Endometrial microvascular endothelial cells (primary cell): Measurements from ENCODE around the gene EMX1. TPM values are rescaled to one million over a fixed set of nuclear protein-coding genes. Genes with fewer than 3 reads are reported as not detected.

Experiments used
- in situ Hi-C: cut with HindIII; loops from 2 replicates; pipeline ENCODE4 v1.10.0; 2017; ENCODE audit warnings: low sequenced_read_pairs, low pct_unique_long_range_greater_than_20kb; ENCODE audit errors: inconsistent ontology term
- total RNA-seq: library from RNA; depleted of rRNA; stranded (reverse); fragments of >200 nt; gene quantifications from one replicate; pipeline ENCODE4 v1.2.3, GENCODE V29; 2015; ENCODE audit errors: inconsistent ontology term

The EMX1 gene
- not detected for total RNA-seq

DNA sequence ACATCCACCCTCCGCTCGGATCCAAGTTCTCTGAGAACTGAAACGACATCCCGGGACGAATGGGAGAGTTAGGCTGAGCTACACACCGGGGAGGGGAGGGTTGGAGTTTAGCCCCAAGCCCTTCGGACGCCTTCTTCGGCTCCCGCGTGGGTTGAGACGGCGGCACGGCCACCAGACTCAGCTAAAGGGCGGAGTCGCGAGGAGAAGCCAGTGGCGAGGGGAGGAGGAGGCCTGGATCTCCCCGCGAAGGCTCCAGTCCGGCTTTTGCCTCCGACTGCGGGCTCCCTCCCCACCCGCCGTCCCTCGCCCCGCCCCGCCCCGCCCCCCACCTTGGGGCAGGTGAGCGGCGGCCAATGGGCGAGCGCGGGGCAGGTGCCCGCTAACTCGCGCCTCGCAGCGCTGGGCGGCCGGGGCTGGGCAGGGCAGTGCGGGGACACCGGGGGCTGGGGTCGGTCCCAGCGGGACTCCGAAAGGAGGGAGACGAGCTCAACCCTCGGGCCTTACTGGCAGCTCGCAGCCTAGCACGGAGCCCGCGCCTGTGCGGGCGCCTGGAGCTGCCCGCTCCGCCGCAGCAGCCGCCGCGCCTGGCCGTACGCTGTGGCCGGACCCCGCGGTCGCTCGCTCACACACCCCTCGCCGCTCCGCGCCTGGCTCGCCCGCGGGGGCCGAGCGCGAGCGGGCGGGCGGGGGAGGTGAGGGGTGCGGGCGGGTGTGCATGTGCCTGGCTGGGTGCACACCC is at the start of gene EMX1:
Gene EMX1 (plus strand): TSS at position 382 of the 739 bp plus-strand sequence. CDS start 334 bp downstream, at position 716.
- in situ Hi-C loops = no loop called here

DNA sequence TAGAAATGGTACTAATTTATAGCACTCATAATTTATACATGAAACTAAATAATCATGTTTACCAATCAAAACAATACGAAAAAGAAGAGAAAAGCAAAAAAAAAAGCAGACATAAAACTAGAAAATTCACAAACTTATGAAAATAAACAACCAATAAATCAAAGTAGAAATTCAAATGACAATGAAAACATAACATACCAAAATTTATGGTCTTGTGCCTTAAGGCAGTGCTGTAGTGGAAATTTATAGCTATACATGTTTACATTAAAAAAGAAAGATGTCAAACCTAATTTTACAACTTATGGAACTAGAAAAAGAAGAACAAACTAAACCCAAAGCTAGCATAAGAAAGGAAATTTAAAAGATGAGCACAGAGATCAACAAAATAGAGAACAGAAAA is 46.3 kb upstream of the EMX1 start:
- in situ Hi-C loops = no loop called here

DNA sequence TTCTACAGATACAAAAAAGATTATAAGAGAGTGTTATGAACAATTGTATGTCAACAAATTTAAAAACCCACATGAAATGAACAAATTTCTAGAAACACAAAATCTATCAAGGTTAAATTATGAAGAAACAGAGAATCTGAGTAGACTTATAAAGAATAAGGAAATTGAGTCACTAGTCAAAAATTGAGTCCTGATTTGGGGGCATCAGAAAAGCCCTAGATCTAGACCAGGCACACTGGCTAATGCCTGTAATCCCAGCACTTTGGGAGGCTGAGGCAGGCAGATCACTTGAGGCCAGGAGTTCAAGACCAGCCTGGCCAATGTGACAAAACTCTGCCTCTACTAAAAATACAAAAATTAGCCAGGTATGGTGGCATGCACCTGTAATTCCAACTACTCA is 45.4 kb upstream of the EMX1 start:
- in situ Hi-C loops = no loop called here

DNA sequence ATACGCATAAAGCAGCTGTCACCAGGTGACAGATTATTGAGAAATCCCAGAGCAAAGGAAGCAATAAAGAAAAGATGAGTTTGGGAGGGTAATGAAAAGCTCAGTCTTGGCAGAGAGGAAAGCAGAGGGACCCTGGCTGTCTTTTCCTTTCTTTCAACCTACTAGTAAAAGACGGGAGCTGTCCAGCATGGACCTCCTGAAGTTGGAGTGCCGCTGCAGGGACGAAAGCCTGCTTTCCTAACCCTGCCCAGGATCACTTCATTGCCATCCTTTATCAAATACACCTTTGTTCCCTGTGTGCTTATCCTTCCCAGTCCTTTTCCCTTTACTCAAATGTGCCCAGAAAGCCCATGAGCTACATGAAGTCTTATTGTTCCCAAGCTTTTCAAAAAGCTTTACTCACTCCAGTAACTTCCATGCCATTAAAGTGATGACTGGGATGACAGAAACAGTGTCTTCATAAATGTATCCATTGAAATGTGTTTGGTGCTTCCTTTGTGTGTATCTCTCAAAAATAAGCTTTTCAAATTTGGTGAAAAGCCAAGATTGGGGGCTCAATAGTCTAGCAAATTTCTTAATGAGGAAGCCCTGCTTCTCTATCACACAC is 33.9 kb upstream of the EMX1 start:
- in situ Hi-C loops = loop anchor here (25.0 kb wide), 1 partner anchor 304 kb away; no protein-coding TSS in a partner anchor

DNA sequence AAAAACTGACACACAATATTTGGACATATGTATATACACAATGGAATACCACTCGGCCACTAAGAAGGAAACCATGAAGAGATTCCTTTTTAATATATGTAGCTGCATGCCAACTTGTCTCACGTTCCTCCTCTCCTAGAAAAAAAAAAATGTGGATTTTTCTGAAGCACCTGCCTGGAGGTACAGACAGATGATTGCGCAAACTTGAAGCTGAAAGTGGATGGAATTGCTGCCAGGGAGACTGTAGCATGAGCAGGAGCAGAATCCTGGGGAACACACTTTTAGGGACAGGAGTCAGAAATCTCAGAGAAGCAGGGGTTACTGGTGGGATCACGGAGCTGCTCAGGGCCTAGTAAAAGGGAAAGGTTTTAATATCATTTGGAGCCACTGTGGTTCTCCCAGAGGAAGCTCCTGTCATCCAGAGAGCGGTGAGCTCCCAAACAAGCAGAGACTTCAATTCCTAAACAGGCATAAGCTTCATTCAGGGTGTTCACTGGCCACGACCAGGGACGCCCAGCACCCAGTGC is 30.8 kb upstream of the EMX1 start:
- in situ Hi-C loops = loop anchor here (25.0 kb wide), 1 partner anchor 301 kb away; no protein-coding TSS in a partner anchor

DNA sequence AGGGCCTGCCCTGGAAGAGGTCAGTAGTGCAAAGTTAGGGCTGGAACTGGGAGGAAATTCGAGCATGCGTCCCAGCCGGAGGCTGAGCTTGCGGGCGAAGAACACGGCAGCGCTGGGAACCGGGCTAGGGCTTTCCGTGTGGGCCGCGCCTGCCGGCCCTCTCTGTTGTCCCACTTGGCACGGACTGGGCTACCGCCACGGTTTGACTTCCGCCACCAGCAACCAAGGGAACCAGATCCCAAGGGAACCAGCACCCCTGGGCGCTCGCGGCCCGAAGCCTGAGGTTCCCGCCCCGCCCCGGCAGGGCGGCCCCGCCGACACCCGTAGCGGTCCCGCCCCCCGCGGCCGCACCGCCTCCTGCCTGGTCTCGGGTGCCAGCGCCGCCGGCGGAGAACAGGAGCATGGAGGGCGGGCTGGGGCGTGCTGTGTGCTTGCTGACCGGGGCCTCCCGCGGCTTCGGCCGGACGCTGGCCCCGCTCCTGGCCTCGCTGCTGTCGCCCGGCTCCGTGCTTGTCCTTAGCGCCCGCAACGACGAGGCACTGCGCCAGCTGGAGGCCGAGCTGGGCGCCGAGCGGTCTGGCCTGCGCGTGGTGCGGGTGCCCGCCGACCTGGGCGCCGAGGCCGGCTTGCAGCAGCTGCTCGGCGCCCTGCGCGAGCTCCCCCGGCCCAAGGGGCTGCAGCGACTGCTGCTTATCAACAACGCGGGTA is 30.1 kb upstream of the EMX1 start, which contains the start of gene SPR:
Gene SPR (plus strand): TSS at position 377 of the 708 bp plus-strand sequence. CDS start 25 bp downstream, at position 402.
- in situ Hi-C loops = loop anchor here (25.0 kb wide), 1 partner anchor 300 kb away; no protein-coding TSS in a partner anchor

DNA sequence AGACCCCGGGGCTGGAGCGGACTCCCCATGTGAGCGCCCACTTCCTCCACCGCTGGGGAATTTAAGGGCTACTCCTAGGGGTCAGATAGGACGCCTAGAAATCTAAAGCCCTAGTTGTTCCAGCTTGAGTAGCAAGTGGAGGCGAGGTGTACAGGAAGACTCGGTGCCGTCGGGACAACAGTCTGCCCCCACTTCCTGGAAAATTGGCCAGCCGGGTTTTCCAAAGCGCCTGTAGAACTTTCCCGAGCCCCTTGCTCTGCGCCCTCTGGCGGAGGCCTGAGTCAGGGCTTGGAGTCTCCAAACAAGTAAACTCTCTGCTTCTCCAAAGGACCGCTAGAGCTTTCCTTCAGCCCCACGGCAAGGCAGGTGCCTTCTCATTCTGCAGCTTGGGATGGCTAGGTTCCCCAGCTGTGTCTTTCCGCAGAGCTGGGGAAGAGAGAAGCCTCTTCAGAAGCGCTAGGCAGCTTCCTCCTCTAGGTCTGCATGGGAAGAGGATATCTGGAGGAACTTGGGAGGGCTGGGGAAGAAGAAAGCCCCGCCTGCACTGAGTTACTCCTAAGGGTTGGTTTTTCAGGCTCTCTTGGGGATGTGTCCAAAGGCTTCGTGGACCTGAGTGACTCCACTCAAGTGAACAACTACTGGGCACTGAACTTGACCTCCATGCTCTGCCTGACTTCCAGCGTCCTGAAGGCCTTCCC is 29.4 kb upstream of the EMX1 start:
- in situ Hi-C loops = loop anchor here (25.0 kb wide), 1 partner anchor 299 kb away; no protein-coding TSS in a partner anchor

DNA sequence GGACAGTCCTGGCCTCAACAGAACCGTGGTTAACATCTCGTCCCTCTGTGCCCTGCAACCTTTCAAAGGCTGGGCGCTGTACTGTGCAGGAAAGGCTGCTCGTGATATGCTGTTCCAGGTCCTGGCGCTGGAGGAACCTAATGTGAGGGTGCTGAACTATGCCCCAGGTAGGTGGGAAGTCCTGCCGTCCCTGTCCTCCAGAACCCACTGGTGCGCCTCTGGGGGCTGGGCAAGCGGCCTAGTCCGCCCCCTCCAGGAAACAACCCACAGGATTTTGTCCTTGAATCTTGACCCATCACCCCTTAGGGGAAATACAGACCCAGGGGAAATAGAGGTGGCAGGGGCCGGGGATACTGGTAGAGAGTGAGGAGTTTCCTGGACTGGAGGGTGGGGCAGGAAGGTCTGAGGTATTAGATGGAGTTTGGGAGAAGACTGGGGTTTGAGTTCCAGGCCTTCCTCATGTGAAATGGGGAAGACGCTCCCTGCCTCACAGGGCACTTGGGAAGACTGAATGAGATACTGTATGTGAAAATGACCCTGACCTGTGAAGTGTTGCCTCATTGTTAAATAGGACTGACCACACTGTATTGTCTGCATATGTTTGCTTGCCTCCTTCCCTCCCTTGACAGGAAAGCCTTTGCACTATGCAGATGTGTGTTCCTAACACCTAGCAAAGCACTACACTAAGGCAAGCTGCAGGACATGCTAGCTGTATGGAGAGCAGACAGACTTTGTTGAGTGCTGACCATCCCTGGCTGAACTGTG is 28.7 kb upstream of the EMX1 start:
- in situ Hi-C loops = loop anchor here (25.0 kb wide), 1 partner anchor 299 kb away; no protein-coding TSS in a partner anchor

DNA sequence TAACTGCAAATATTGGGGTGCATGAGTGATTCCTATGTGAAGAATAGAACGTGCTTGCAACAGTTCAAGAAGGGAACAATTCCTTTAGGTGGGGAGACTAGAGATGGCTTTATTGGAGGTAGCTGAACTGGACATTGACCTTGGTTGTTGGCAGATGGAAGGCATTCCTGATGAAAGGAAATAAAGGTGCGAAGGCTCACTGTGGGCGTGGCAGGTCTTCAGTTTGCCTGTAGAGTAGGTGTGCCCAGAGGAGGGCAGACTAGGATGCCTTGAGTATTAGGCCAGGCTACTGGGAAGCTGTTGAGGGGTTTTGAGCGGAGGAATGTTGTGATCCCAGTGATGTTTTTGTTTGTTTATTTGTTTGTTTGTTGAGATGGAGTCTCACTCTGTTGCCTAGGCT is 27.3 kb upstream of the EMX1 start:
- in situ Hi-C loops = loop anchor here (25.0 kb wide), 1 partner anchor 297 kb away; no protein-coding TSS in a partner anchor

DNA sequence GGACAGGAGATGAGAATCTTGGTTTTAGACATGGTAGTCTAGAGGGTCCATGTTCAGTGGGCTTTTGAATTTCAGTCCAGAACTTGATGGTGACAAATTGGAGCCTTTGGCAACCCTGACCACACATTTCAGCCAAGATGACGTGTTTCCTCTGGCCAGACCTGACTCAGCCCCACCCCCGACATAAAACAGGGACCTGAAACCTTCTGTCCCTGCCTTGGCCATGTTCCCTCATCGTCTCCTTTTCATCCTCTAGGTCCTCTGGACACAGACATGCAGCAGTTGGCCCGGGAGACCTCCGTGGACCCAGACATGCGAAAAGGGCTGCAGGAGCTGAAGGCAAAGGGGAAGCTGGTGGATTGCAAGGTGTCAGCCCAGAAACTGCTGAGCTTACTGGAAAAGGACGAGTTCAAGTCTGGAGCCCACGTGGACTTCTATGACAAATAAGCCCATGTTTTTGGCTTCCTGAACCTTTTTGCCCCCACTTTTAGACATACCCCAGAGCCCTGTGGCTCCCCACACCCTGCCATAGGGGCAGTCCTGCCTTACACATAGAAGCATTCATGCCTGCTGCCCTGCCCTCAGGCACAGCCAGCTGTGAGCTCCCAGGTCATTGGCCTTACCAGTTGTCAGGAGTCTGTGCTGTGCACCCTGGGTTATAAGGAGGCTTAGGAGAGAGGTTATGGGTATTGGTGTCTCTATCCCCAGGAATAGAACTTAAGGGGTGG is 26.1 kb upstream of the EMX1 start:
- in situ Hi-C loops = loop anchor here (25.0 kb wide), 1 partner anchor 296 kb away; no protein-coding TSS in a partner anchor

DNA sequence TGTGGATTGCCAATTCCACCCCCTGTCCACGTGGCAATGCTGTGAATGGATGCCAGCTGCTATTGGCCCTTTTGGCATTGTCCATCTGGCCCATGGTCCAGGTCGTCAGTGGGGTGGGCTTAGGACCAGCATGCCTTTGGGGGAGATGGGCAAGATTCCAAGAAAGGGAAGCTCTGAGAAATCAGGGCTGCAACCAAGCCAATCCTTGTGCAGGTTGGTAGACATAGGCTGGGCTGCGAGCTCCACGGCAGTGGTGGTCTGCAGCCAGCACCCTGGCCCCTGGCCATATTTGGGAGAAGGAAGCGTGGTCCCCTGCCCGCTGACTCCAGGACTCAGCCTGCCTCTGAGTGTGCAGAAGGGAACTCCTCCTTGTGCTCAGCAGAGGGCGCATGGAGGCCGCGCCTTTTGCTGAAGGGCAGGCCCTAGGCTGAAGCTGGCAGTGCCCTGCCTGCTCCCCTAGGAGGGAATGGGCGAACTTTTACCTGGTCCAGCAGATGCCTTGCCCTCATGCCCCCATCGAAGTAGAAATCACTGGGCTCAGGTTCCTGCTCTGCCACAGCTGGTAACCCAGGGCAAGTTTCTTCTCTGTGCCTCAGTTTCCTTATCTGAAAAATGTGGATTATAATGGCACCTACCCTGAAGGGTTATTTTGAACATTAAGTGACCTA is 24.7 kb upstream of the EMX1 start:
- in situ Hi-C loops = loop anchor here (25.0 kb wide), 1 partner anchor 295 kb away; no protein-coding TSS in a partner anchor

DNA sequence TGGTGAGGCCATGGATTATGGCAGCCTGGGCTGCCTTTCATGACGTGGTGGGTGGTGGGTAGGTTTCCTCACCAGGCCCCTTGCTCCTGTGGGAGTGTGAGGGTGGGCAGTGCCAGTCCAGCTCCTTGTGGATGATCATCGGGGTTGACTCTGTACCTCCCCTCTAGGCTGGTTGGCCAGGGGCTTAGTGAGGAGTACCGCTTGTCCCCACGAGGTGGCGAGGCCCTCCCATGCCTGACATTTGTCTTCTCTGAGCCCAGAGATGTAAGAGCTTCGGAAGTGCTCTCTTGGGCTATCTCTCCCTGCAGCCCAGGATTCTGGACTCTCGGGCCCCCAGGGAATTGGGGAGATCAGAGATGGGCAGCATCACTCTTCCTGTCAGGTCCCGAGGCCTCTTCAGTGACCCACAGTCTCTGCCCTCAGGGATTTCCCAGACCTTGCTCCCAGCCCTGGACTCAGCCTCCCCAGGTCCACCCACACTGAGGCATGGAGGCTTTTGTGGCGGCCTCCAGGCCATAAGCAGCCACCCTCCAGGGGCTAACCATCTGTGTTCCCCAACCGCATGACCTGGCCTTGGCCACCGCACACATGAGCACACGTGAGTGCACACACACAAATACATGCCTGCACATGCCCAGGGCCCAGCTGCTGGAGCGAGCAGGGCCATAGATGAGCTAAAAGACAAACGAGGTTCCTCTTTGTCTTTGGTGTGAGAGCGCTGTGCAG is 23.6 kb upstream of the EMX1 start:
- in situ Hi-C loops = loop anchor here (25.0 kb wide), 1 partner anchor 294 kb away; no protein-coding TSS in a partner anchor

DNA sequence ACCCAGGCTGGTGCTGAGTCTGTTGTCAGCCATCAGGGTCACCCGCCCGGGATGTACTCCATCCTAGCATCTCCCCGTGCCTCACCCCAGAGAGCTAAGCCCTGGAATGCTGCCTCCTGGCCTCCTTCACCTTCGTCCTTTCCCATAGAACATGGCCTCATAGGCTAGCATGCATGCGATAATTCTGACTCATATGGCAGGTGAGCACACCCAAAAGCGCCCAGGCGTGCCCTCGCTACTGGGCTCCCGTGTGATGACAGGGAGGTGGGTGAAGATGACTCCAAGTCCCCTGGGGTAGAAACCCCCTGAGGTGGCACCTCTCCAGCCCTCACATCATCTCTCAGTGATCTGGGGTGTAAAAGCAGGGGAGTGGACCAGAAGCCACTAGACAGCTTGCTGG is 22.8 kb upstream of the EMX1 start:
- in situ Hi-C loops = loop anchor here (25.0 kb wide), 1 partner anchor 293 kb away; no protein-coding TSS in a partner anchor

DNA sequence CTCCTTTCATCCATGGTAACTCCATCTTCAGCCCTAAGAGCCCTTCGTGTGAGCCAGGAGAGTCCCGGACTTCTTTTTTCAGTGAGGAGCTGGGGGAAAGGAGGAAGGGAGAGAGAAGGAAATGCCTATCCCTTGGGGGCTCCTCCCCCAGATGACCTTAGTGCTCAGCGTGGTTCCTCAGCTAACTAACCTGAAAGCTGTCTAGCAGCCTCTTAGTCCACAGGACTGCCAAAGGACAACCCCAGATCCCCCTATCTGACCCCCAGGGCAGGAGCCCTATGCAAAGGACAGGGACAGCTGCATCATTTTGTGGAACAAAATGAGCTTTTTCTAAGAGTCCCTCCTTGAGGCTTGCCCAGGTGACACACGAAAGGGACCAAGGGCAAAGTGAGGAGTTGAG is 22.2 kb upstream of the EMX1 start:
- in situ Hi-C loops = loop anchor here (25.0 kb wide), 1 partner anchor 292 kb away; no protein-coding TSS in a partner anchor

DNA sequence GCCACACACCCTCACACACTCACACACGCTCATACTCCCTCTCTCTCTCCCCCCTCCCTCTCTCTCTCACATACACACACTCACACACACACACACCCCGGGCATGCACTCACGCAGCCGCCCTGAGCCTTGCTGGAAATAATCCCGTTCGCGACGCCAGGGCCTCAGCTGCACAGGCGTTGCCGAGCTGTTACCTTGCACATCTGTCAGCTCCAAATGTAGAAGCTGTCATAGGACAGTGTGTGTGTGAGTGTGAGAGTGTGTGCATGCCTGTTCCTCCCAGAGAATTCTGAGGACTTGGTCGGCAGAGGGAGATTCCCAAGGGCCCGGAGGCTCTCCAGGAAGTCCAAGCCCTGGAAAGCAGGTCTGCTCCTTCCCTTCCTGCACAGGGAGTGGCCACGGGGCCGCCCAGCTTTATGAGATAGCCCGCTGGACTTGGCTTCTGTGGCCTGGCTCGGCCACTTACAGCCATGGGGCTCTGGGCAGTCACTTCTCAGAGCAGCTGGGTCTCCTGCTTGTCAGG is 21.5 kb upstream of the EMX1 start:
- in situ Hi-C loops = loop anchor here (25.0 kb wide), 1 partner anchor 291 kb away; no protein-coding TSS in a partner anchor
